IMR-90 (cell line): ENCODE results near the gene KBTBD12. TPM values are rescaled to one million over a fixed set of nuclear protein-coding genes. Genes with fewer than 3 reads are reported as not detected.

ENCODE experiments used
- ATAC-seq: fragments of 200-7000 bp; cut with Tn5 transposase; 2 replicates; pipeline ENCODE4 v1.9.1; 2020; ENCODE audit warnings: low read depth, mild to moderate bottlenecking, moderate library complexity
- BruUV-seq: library from RNA; stranded (reverse); fragments of 400-500 nt; replicated peaks from 2 replicates; lab custom pipeline; 2021; lab: Mats Ljungman, UMichigan
- CTCF ChIA-PET: fragments of 300-600 bp; formaldehyde crosslinking; extraction: SDS; loops from one replicate; lab custom pipeline; 2021; ENCODE audit warnings: antibody characterized with exemption; lab: Yijun Ruan, JAX
- POLR2A ChIA-PET: fragments of 300-600 bp; sonication (Branson Sonifier 250); formaldehyde crosslinking; loops from one replicate; lab custom pipeline; 2022; ENCODE audit warnings: antibody characterized with exemption; ENCODE audit not compliant: unreplicated experiment; lab: Charles Lee
- DNase-seq: peaks from one replicate; pipeline ENCODE4 v3.0.0; 2013
- H2AFZ ChIP-seq: replicated peaks from 2 replicates; pipeline ENCODE3; 2013; ENCODE audit warnings: low read length, mild to moderate bottlenecking; ENCODE audit not compliant: poor library complexity
- H2AK5ac ChIP-seq: 2 replicates; pipeline ENCODE4 v1.6.1; 2013; ENCODE audit warnings: low read depth, low read length, inconsistent platforms
- H2AK9ac ChIP-seq: replicated peaks from 2 replicates; pipeline ENCODE3; 2013; ENCODE audit warnings: mild to moderate bottlenecking, low read depth, low read length, moderate library complexity; ENCODE audit not compliant: poor library complexity
- H2BK120ac ChIP-seq: 2 replicates; pipeline ENCODE4 v1.6.1; 2013; ENCODE audit warnings: low read depth, low read length, inconsistent platforms
- H2BK15ac ChIP-seq: 3 replicates; pipeline ENCODE4 v1.6.1; 2013; ENCODE audit warnings: low read depth, low read length, inconsistent platforms
- H2BK20ac ChIP-seq: 2 replicates; pipeline ENCODE4 v1.6.1; 2013; ENCODE audit warnings: low read depth, mild to moderate bottlenecking, inconsistent platforms, low read length, moderate library complexity
- H2BK5ac ChIP-seq: 2 replicates; pipeline ENCODE4 v1.6.1; 2013; ENCODE audit warnings: mild to moderate bottlenecking, low read depth, low read length, inconsistent platforms; ENCODE audit not compliant: poor library complexity, severe bottlenecking
- H3K14ac ChIP-seq: replicated peaks from 2 replicates; pipeline ENCODE4 v1.6.1; 2013; ENCODE audit warnings: low read depth, low read length, inconsistent platforms
- H3K18ac ChIP-seq: 2 replicates; pipeline ENCODE4 v1.6.1; 2013; ENCODE audit warnings: low read depth, low read length, control low read depth
- H3K23ac ChIP-seq: 2 replicates; pipeline ENCODE4 v1.6.1; 2013; ENCODE audit warnings: low read depth, low read length, inconsistent platforms
- H3K27ac ChIP-seq: 2 replicates; pipeline ENCODE4 v1.5.1; 2013; ENCODE audit warnings: mild to moderate bottlenecking, control low read depth, low read length; ENCODE audit not compliant: insufficient read depth
- H3K27me3 ChIP-seq: 2 replicates; pipeline ENCODE4 v1.6.1; 2013; ENCODE audit warnings: low read length; ENCODE audit not compliant: control insufficient read depth, insufficient read depth
- H3K36me3 ChIP-seq: 2 replicates; pipeline ENCODE4 v1.6.1; 2013; ENCODE audit warnings: low read length, mixed read lengths; ENCODE audit not compliant: control insufficient read depth, insufficient read depth
- H3K4ac ChIP-seq: 2 replicates; pipeline ENCODE4 v1.6.1; 2013; ENCODE audit warnings: low read depth, low read length, inconsistent platforms
- H3K4me1 ChIP-seq: 2 replicates; pipeline ENCODE4 v1.6.1; 2013; ENCODE audit warnings: low read length, mixed read lengths; ENCODE audit not compliant: control insufficient read depth, insufficient read depth
- H3K4me2 ChIP-seq: 2 replicates; pipeline ENCODE4 v1.6.1; 2013; ENCODE audit warnings: low read depth, mild to moderate bottlenecking, control low read depth, low read length, moderate library complexity
- H3K4me3 ChIP-seq: 2 replicates; pipeline ENCODE4 v1.5.1; 2013; ENCODE audit warnings: low read depth, mild to moderate bottlenecking, control low read depth, low read length, moderate library complexity; ENCODE audit not compliant: insufficient read depth
- H3K56ac ChIP-seq: 2 replicates; pipeline ENCODE4 v1.6.1; 2013; ENCODE audit warnings: low read length, inconsistent platforms; ENCODE audit not compliant: insufficient read depth; ENCODE audit errors: extremely low read depth
- H3K79me1 ChIP-seq, 2 experiments: 2 replicates each; pipeline ENCODE4 v1.6.1; 2013; ENCODE audit warnings: low read length in 2 of 2, inconsistent platforms in 1 of 2, low read depth in 1 of 2
- H3K9ac ChIP-seq: 2 replicates; pipeline ENCODE4 v1.6.1; 2013; ENCODE audit warnings: low read depth, low read length, control low read depth
- H3K9me1 ChIP-seq: 2 replicates; pipeline ENCODE4 v1.6.1; 2013; ENCODE audit warnings: low read length, inconsistent platforms; ENCODE audit not compliant: insufficient read depth
- H3K9me3 ChIP-seq: 2 replicates; pipeline ENCODE4 v1.6.1; 2013; ENCODE audit warnings: low read length; ENCODE audit not compliant: control insufficient read depth, insufficient read depth
- H4K20me1 ChIP-seq: 2 replicates; pipeline ENCODE4 v1.6.1; 2013; ENCODE audit warnings: low read length, inconsistent platforms; ENCODE audit not compliant: insufficient read depth
- H4K5ac ChIP-seq: 2 replicates; pipeline ENCODE4 v1.6.1; 2013; ENCODE audit warnings: mild to moderate bottlenecking, low read depth, low read length, control low read depth
- H4K8ac ChIP-seq, 2 experiments: 2 replicates each; pipeline ENCODE4 v1.6.1; 2013; ENCODE audit warnings: low read depth in 2 of 2, low read length in 2 of 2, control low read depth in 1 of 2, inconsistent platforms in 1 of 2
- H4K91ac ChIP-seq: 2 replicates; pipeline ENCODE4 v1.6.1; 2013; ENCODE audit warnings: low read depth, low read length, inconsistent platforms; ENCODE audit not compliant: insufficient read depth
- BHLHE40 ChIP-seq: fragments of 150-350 bp; IDR thresholded peaks from 2 replicates; pipeline ENCODE4 v1.6.1; 2016; ENCODE audit warnings: mild to moderate bottlenecking, low read depth, low read length
- CEBPB ChIP-seq: IDR thresholded peaks from 2 replicates; pipeline ENCODE4 v1.6.1; 2012; ENCODE audit warnings: low read depth, low read length, improper control_type of control experiment
- CHD1 ChIP-seq: IDR thresholded peaks from 2 replicates; pipeline ENCODE4 v1.6.1; 2012; ENCODE audit warnings: low read depth, low read length, improper control_type of control experiment
- FOS ChIP-seq: fragments of 150-350 bp; IDR thresholded peaks from 2 replicates; pipeline ENCODE4 v1.6.1; 2016; ENCODE audit warnings: low read depth, low read length
- MAFK ChIP-seq: IDR thresholded peaks from 2 replicates; pipeline ENCODE4 v1.6.1; 2012; ENCODE audit warnings: low read depth, low read length, improper control_type of control experiment
- MAZ ChIP-seq: IDR thresholded peaks from 2 replicates; pipeline ENCODE4 v1.6.1; 2012; ENCODE audit warnings: low read depth, mild to moderate bottlenecking, low read length, improper control_type of control experiment, moderate library complexity, borderline replicate concordance
- MXI1 ChIP-seq: IDR thresholded peaks from 2 replicates; pipeline ENCODE4 v1.6.1; 2012; ENCODE audit warnings: low read depth, mild to moderate bottlenecking, low read length, moderate library complexity, borderline replicate concordance
- NFE2L2 ChIP-seq: fragments of 150-350 bp; IDR thresholded peaks from 2 replicates; pipeline ENCODE4 v1.6.1; 2016; ENCODE audit warnings: low read depth, mild to moderate bottlenecking, low read length
- POLR2A ChIP-seq: IDR thresholded peaks from 2 replicates; pipeline ENCODE4 v1.6.1; 2012; ENCODE audit warnings: mild to moderate bottlenecking, low read depth, low read length
- RAD21 ChIP-seq: IDR thresholded peaks from 2 replicates; pipeline ENCODE4 v1.6.1; 2012; ENCODE audit warnings: low read length, improper control_type of control experiment
- RCOR1 ChIP-seq: IDR thresholded peaks from 2 replicates; pipeline ENCODE4 v1.6.1; 2012; ENCODE audit warnings: mild to moderate bottlenecking, low read length, improper control_type of control experiment; ENCODE audit not compliant: insufficient replicate concordance
- RFX5 ChIP-seq: IDR thresholded peaks from 2 replicates; pipeline ENCODE4 v1.8.0; 2012; ENCODE audit warnings: low read depth, mild to moderate bottlenecking, low read length, moderate library complexity
- SMC3 ChIP-seq: fragments of 150-350 bp; IDR thresholded peaks from 2 replicates; pipeline ENCODE4 v1.6.1; 2016; ENCODE audit warnings: low read depth, mild to moderate bottlenecking, antibody characterized with exemption, low read length, moderate library complexity
- USF2 ChIP-seq: fragments of 150-350 bp; IDR thresholded peaks from 2 replicates; pipeline ENCODE4 v1.6.1; 2017; ENCODE audit warnings: mild to moderate bottlenecking, antibody characterized with exemption, low read length, low read depth
- WGBS, 2 experiments: methylation state at CpG; one replicate each; pipeline versions ENCODE4 v1.1.5 to v1.1.7; 2013; ENCODE audit warnings: missing lambda C conversion rate in 2 of 2; ENCODE audit not compliant: insufficient read length in 1 of 2; ENCODE audit errors: extremely low coverage in 2 of 2; 5-methylcytosine and 5-hydroxymethylcytosine counted together
- dilution Hi-C: fragments of 300-500 bp; cut with HindIII; formaldehyde crosslinking; loops from one replicate; pipeline ENCODE4 v1.14.3; 2018; ENCODE audit warnings: low sequenced_read_pairs; ENCODE audit not compliant: unreplicated experiment
- in situ Hi-C: fragments of 300-500 bp; cut with MboI; formaldehyde crosslinking; loops from 3 replicates; pipeline ENCODE4 v1.14.3; 2019; ENCODE audit warnings: low sequenced_read_pairs, inconsistent platforms, mixed read lengths
- intact Hi-C: fragments of 100-400 bp; cut with micrococcal nuclease; formaldehyde crosslinking; loops from 2 replicates; pipeline ENCODE4 v1.10.0; 2022
- polyA plus RNA-seq, 3 experiments: library from polyadenylated mRNA; depleted of rRNA; stranded (reverse); fragments of >200 nt; gene quantifications; 2 replicates each; pipeline ENCODE4 v1.2.3, GENCODE V29; 2012; ENCODE audit warnings: low replicate concordance in 1 of 3
- total RNA-seq: library from RNA; depleted of rRNA; stranded (reverse); fragments of >200 nt; gene quantifications from 2 replicates; pipeline ENCODE4 v1.2.3, GENCODE V29; 2012
- TF ChIP-seq, protein P1 (sequence below): conservative IDR thresholded peaks from 2 replicates; pipeline ENCODE4 v1.5.1; 2012; ENCODE audit warnings: mild to moderate bottlenecking, low read depth, low read length, improper control_type of control experiment
- TF ChIP-seq, protein P2 (sequence below): fragments of 150-350 bp; IDR thresholded peaks from 2 replicates; pipeline ENCODE4 v1.6.1; 2016; ENCODE audit warnings: low read depth, mild to moderate bottlenecking, low read length, moderate library complexity, borderline replicate concordance

KBTBD12 gene
- total and polyA plus RNA-seq, 2 of the 4 experiments (the other 2 are of a cell fraction) = not detected

DNA sequence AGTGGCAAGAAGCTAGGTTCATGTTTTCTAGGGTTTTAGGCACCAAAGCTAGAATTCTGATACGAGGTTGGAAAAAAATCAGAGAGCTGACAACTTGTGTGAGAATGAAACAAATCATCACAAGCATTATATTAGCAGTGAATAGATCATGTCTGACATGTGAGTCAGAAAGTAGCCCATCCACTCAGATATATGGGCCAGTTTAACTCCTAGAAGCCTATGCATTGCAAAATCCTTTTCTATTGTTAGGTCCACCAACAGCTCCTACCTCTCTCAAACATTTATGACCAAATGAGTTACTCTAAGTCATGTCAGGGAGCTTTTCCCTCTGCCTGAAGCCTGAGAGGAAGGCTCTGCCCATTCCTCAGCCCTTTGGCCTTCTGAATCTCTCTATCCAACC lies 44.0 kb downstream of the KBTBD12 start:
- no peak overlapping the region for H3K18ac ChIP-seq
- H2BK120ac ChIP-seq = no peak overlapping the region
- in situ Hi-C loops (no loop called here), dilution Hi-C loops (no loop called here), intact Hi-C loops (no loop called here)
- no peak overlapping the region for H2BK5ac ChIP-seq
- no peaks in the 10 kb centered on the region for H4K20me1 ChIP-seq
- no peak overlapping the region for H4K91ac ChIP-seq
- DNase-seq = no peak
- H3K4ac ChIP-seq = no peak overlapping the region
- H3K4me1 ChIP-seq = no peaks in the 10 kb centered on the region
- no peak for ATAC-seq
- H2AK5ac ChIP-seq = no peak overlapping the region
- H4K8ac ChIP-seq = no peak overlapping the region
- no peak overlapping the region for H4K5ac ChIP-seq
- TF ChIP-seq, protein P1, sequence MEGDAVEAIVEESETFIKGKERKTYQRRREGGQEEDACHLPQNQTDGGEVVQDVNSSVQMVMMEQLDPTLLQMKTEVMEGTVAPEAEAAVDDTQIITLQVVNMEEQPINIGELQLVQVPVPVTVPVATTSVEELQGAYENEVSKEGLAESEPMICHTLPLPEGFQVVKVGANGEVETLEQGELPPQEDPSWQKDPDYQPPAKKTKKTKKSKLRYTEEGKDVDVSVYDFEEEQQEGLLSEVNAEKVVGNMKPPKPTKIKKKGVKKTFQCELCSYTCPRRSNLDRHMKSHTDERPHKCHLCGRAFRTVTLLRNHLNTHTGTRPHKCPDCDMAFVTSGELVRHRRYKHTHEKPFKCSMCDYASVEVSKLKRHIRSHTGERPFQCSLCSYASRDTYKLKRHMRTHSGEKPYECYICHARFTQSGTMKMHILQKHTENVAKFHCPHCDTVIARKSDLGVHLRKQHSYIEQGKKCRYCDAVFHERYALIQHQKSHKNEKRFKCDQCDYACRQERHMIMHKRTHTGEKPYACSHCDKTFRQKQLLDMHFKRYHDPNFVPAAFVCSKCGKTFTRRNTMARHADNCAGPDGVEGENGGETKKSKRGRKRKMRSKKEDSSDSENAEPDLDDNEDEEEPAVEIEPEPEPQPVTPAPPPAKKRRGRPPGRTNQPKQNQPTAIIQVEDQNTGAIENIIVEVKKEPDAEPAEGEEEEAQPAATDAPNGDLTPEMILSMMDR = no peak
- TF ChIP-seq, protein P2, sequence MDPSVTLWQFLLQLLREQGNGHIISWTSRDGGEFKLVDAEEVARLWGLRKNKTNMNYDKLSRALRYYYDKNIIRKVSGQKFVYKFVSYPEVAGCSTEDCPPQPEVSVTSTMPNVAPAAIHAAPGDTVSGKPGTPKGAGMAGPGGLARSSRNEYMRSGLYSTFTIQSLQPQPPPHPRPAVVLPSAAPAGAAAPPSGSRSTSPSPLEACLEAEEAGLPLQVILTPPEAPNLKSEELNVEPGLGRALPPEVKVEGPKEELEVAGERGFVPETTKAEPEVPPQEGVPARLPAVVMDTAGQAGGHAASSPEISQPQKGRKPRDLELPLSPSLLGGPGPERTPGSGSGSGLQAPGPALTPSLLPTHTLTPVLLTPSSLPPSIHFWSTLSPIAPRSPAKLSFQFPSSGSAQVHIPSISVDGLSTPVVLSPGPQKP = no peak
- TF ChIP-seq MAFK = no peak
- TF ChIP-seq BHLHE40 = no peak
- no peak for TF ChIP-seq FOS
- TF ChIP-seq SMC3 = no peak
- no peak for TF ChIP-seq POLR2A
- TF ChIP-seq NFE2L2 = no peak
- TF ChIP-seq RAD21 = no peak
- no peak for TF ChIP-seq USF2
- TF ChIP-seq MXI1 = no peak
- TF ChIP-seq RCOR1 = no peak
- TF ChIP-seq CHD1 = no peak
- TF ChIP-seq CEBPB = no peak
- no peak for TF ChIP-seq MAZ
- TF ChIP-seq RFX5 = no peak
- H3K9me3 ChIP-seq = no peaks in the 10 kb centered on the region
- no peak overlapping the region for H3K56ac ChIP-seq
- H3K79me1 ChIP-seq = no peaks in the 10 kb centered on the region
- ChIA-PET CTCF (interaction anchor here (0.6 to 1.2 kb wide), 6 partner anchors 17 to 384 kb away, joined by 3 to 5 read pairs (median 3); no protein-coding TSS in a partner anchor), POLR2A (no interaction called here)
- no peak overlapping the region for H2AFZ ChIP-seq
- WGBS, 2 experiments = no CpG with 5 or more reads among the region's 1 CpG
- no peak overlapping the region for H3K14ac ChIP-seq
- H3K23ac ChIP-seq = no peak overlapping the region
- H2AK9ac ChIP-seq = no peak overlapping the region
- H3K27me3 ChIP-seq = peaks cover 32% of the 10 kb centered on the region
- no peak overlapping the region for H3K9ac ChIP-seq
- no peak overlapping the region for H2BK20ac ChIP-seq
- no peak overlapping the region for H3K27ac ChIP-seq
- H2BK15ac ChIP-seq = no peak overlapping the region
- no peak overlapping the region for H3K4me2 ChIP-seq
- no peak overlapping the region for H3K4me3 ChIP-seq
- no peaks in the 10 kb centered on the region for H3K36me3 ChIP-seq
- no peaks in the 10 kb centered on the region for H3K9me1 ChIP-seq
- BruUV-seq = no TSS peak
